ENCODE data around the gene MPP4.

The MPP4 gene

DNA sequence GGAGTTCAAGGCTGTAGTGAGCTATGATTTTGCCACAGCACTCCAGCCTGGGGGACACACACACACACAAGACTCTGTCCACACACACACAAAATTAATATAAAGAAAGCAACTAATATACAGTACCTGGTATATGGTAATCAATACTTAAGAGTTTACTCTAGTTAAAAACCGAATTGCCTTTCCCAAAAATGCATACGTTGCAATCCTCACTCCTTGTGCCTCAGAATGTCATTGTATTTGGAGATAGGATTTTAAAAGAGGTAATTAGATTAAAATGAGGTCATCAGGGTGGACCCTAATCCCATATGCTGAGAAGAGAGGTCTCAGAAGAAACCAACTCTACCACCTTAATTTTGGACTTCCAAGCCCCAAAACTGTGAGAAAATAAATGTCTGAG is 90.9 kb downstream of the MPP4 start:
- Histone ChIP-seq H3K9me3 (ENCODE audit: insufficient read depth, low read length, severe bottlenecking) (no peaks in the 10 kb centered on the region), H3K4me2 (ENCODE audit: insufficient read depth, low read length) (no peak overlapping the region), H3K27ac (ENCODE audit: low read length) (no peak overlapping the region), H3K36me3 (ENCODE audit: insufficient read depth, low read length) (no peaks in the 10 kb centered on the region), H3K79me2 (ENCODE audit: insufficient read depth, low read length) (no peaks in the 10 kb centered on the region), H3K4me1 (ENCODE audit: insufficient read depth, low read length) (no peaks in the 10 kb centered on the region), H4K20me1 (ENCODE audit: insufficient read depth, low read length) (no peaks in the 10 kb centered on the region), H2AFZ (ENCODE audit: low read depth, low read length) (no peak overlapping the region), H3K9ac (ENCODE audit: low read depth, low read length) (no peak overlapping the region), H3K4me3 (ENCODE audit: low read depth in 1 of 2, low read length in 2 of 2) (no peak overlapping the region), H3K27me3 (ENCODE audit: insufficient read depth, low read length, poor library complexity) (no peaks in the 10 kb centered on the region)
- no peak for TF ChIP-seq EZH2 (IDR thresholded peaks at IDR 0.05; ENCODE audit: borderline replicate concordance, low read depth, low read length, severe bottlenecking)
- TF ChIP-seq, protein P1, sequence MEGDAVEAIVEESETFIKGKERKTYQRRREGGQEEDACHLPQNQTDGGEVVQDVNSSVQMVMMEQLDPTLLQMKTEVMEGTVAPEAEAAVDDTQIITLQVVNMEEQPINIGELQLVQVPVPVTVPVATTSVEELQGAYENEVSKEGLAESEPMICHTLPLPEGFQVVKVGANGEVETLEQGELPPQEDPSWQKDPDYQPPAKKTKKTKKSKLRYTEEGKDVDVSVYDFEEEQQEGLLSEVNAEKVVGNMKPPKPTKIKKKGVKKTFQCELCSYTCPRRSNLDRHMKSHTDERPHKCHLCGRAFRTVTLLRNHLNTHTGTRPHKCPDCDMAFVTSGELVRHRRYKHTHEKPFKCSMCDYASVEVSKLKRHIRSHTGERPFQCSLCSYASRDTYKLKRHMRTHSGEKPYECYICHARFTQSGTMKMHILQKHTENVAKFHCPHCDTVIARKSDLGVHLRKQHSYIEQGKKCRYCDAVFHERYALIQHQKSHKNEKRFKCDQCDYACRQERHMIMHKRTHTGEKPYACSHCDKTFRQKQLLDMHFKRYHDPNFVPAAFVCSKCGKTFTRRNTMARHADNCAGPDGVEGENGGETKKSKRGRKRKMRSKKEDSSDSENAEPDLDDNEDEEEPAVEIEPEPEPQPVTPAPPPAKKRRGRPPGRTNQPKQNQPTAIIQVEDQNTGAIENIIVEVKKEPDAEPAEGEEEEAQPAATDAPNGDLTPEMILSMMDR (IDR thresholded peaks at IDR 0.05; ENCODE audit: borderline replicate concordance, extremely low read depth, low read length, poor library complexity, severe bottlenecking): no peak
- no peak for ATAC-seq (ENCODE audit: insufficient read depth, low read depth)
- no peak for DNase-seq

- Histone ChIP-seq H3K36me3 (ENCODE audit: insufficient read depth, low read length) (no peaks in the 10 kb centered on the region), H2AFZ (ENCODE audit: low read depth, low read length) (no peak overlapping the region), H3K4me3 (ENCODE audit: low read depth in 1 of 2, low read length in 2 of 2) (no peak overlapping the region), H3K79me2 (ENCODE audit: insufficient read depth, low read length) (no peaks in the 10 kb centered on the region), H3K9me3 (ENCODE audit: insufficient read depth, low read length, severe bottlenecking) (no peaks in the 10 kb centered on the region), H3K4me2 (ENCODE audit: insufficient read depth, low read length) (no peak overlapping the region), H3K27me3 (ENCODE audit: insufficient read depth, low read length, poor library complexity) (peaks cover 3% of the 10 kb centered on the region), H3K27ac (ENCODE audit: low read length) (no peak overlapping the region), H3K4me1 (ENCODE audit: insufficient read depth, low read length) (no peaks in the 10 kb centered on the region), H4K20me1 (ENCODE audit: insufficient read depth, low read length) (no peaks in the 10 kb centered on the region), H3K9ac (ENCODE audit: low read depth, low read length) (no peak overlapping the region)
- ATAC-seq (ENCODE audit: insufficient read depth, low read depth) (no peak), DNase-seq (no peak)
- TF ChIP-seq, protein P1 (IDR thresholded peaks at IDR 0.05; ENCODE audit: borderline replicate concordance, extremely low read depth, low read length, poor library complexity, severe bottlenecking): no peak
- no peak for TF ChIP-seq EZH2 (IDR thresholded peaks at IDR 0.05; ENCODE audit: borderline replicate concordance, low read depth, low read length, severe bottlenecking)
Observed at GRCh38 chr2:201600906-201601305, 97.5 kb downstream of the MPP4 start.

DNA sequence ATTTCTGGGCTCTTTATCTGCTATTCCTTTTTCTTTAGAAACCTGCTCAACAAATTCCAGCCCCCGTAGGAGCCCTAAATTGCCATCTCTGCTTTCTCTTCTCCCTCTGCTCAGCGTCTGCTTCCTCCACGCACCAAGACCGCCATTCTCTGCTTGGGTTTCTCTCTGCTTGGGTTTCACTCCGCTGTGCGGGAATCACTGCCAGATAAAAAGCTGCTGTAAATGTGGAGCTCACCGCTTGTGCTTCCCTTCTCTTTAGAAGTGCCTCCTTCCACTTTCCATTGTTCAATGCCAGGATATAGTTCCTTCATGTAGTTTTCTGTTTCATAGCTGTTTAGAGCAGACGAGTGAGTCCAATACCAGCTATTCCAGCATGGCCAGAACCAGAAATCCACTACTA is 101.0 kb downstream of the MPP4 start:
- no peak for TF ChIP-seq EZH2 (IDR thresholded peaks at IDR 0.05; ENCODE audit: borderline replicate concordance, low read depth, low read length, severe bottlenecking)
- TF ChIP-seq, protein P1 (IDR thresholded peaks at IDR 0.05; ENCODE audit: borderline replicate concordance, extremely low read depth, low read length, poor library complexity, severe bottlenecking): no peak
- Histone ChIP-seq H3K9me3 (ENCODE audit: insufficient read depth, low read length, severe bottlenecking) (no peaks in the 10 kb centered on the region), H3K4me3 (ENCODE audit: low read depth in 1 of 2, low read length in 2 of 2) (no peak overlapping the region), H3K4me1 (ENCODE audit: insufficient read depth, low read length) (no peaks in the 10 kb centered on the region), H2AFZ (ENCODE audit: low read depth, low read length) (no peak overlapping the region), H3K4me2 (ENCODE audit: insufficient read depth, low read length) (no peak overlapping the region), H3K27ac (ENCODE audit: low read length) (no peak overlapping the region), H3K9ac (ENCODE audit: low read depth, low read length) (no peak overlapping the region), H3K36me3 (ENCODE audit: insufficient read depth, low read length) (no peaks in the 10 kb centered on the region), H4K20me1 (ENCODE audit: insufficient read depth, low read length) (no peaks in the 10 kb centered on the region), H3K79me2 (ENCODE audit: insufficient read depth, low read length) (no peaks in the 10 kb centered on the region), H3K27me3 (ENCODE audit: insufficient read depth, low read length, poor library complexity) (peaks cover 3% of the 10 kb centered on the region)
- DNase-seq: no peak
- ATAC-seq (ENCODE audit: insufficient read depth, low read depth): no peak

All from DND-41 (cell line).